Activated CD8-positive, alpha-beta memory T cell treated with anti-CD3 and anti-CD28 coated beads for 1 hour (primary cell): Measurements from ENCODE around the gene ESYT1.
A peak's percentile ranks its signal among the peaks of the same experiment; 100 is the strongest.

ENCODE experiments used
- DNase-seq, 2 donors: peaks; one replicate each; pipeline ENCODE4 v3.0.0-alpha.2; 2020; ENCODE audit warnings: low read depth in 1 of 2; ENCODE audit errors: extremely low read depth in 1 of 2

ESYT1 gene

GRCh38 chr12:56127888-56128669 is at the start of gene ESYT1:
TSS of gene ESYT1 (plus strand) at chr12:56128267. CDS start at chr12:56128320, 53 bp downstream.
- peak; percentile 86 to 95 for DNase-seq

GRCh38 chr12:56078427-56078826 is 49.6 kb upstream of the ESYT1 start:
- no peak for DNase-seq

- DNase-seq, result peak in 1 of 2 donors; percentile 38
Observed at GRCh38 chr12:56078931-56079722, 48.9 kb upstream of the ESYT1 start.

GRCh38 chr12:56079723-56080555 is 48.1 kb upstream of the ESYT1 start, which contains the start of gene ERBB3:
TSS of gene ERBB3 (plus strand) at chr12:56080165. CDS start at chr12:56080301, 136 bp downstream.
- peak; percentile 28 to 44 for DNase-seq

GRCh38 chr12:56080556-56081138 is 47.4 kb upstream of the ESYT1 start:
- DNase-seq, result no peak

- DNase-seq, result no peak
Observed at GRCh38 chr12:56081393-56082347, 46.4 kb upstream of the ESYT1 start.

GRCh38 chr12:56082382-56082781 is 45.7 kb upstream of the ESYT1 start:
- DNase-seq, result no peak

- DNase-seq, result no peak
Observed at GRCh38 chr12:56082967-56083366, 45.1 kb upstream of the ESYT1 start.

- no peak for DNase-seq
Observed at GRCh38 chr12:56084958-56085543, 43.0 kb upstream of the ESYT1 start.

- DNase-seq, result no peak
Observed at GRCh38 chr12:56086096-56086495, 42.0 kb upstream of the ESYT1 start.

- no peak for DNase-seq
Observed at GRCh38 chr12:56086608-56087007, 41.5 kb upstream of the ESYT1 start.

GRCh38 chr12:56087220-56087619 is 40.8 kb upstream of the ESYT1 start:
- no peak for DNase-seq

- DNase-seq, result no peak
Observed at GRCh38 chr12:56097738-56098137, 30.3 kb upstream of the ESYT1 start.

- DNase-seq, result no peak
Observed at GRCh38 chr12:56098592-56098991, 29.5 kb upstream of the ESYT1 start.

GRCh38 chr12:56099787-56100186 is 28.3 kb upstream of the ESYT1 start:
- DNase-seq, result no peak

GRCh38 chr12:56101045-56101444 is 27.0 kb upstream of the ESYT1 start:
- no peak for DNase-seq

- no peak for DNase-seq
Observed at GRCh38 chr12:56102683-56103065, 25.4 kb upstream of the ESYT1 start.

- DNase-seq, result no peak
Observed at GRCh38 chr12:56103066-56103711, 24.9 kb upstream of the ESYT1 start.

- no peak for DNase-seq
Observed at GRCh38 chr12:56103823-56104108, 24.3 kb upstream of the ESYT1 start.
